Stimulated activated CD4-positive, alpha-beta T cell treated with anti-CD3 and anti-CD28 coated beads, Interleukin-4, amount 100 ng/mL, for 1 hour (primary cell): ENCODE data around the gene SUN2.

ENCODE experiments used
- DNase-seq: peaks from one replicate; pipeline ENCODE4 v3.0.0-alpha.2; 2020

The SUN2 gene

GRCh38 chr22:38733724-38734381, 21.9 kb downstream of the SUN2 start:
- DNase-seq = no peak

DNA sequence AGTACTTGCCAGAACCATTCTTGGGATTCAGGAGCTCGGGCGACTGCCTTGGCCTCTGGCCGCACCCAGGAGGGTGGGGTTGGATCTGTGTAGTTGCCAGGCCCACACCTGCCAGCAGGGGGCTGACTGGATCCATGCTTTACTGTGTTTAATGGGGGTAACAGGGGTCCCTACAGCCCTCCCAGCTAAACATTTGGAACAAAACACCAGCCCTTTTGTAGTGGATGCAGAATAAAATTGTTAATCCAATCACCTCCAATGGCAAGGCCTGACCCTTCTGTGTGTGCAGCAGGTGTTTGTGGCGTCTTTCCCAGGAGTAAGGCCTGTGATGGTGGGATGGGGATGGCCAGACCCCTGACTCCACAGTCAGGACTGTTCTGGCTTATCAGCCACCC, 22.5 kb downstream of the SUN2 start:
- DNase-seq = peak; percentile 58

DNA sequence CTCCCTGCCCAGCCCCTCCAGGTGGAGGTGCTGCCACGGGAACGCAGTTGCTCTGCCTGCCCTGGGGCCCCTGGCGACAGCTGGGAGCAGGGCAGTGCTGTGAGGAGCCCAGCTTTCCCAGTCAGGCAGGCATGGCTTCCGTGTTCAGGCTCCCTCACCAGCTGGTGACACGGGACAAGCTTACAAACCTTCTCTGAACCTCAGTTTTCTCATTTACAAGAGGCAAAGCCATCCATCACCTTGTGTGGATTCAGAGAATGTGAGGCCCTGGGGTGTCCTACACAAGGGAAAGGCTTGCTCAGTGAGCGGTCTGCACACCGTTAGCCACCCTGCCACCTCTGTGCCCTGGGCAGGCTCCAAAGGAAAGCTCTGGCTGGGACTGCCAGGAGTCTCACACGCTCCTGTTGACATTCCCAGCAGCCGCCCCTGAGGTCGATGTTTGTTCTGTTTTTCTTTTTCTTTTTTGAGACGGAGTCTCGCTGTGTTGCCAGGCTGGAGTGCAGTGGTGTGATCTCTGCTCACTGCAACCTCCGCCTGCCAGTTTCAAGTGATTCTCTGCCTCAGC, 23.5 kb downstream of the SUN2 start:
- no peak for DNase-seq

DNA sequence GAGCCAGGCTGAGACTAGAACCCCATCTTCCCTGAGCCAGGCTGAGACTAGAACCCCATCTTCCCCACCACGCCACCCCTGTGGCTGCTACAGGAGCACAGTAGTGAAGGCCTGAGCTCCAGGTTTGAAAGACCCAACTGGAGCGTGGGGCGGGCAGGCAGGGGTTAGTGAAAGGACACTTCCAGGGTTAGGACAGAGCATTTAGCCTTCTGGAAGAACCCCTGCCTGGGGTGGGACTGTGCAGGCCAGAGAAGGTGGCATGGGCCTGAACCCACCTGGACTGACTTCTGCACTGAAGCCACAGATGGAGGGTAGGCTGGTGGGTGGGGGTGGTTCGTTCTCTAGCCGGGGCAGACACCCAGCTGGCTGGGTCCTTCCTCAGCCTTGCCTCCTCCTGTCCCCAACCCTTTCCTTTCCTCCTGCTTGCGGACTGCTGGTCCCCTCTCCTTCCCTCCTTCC, 24.1 kb downstream of the SUN2 start:
- DNase-seq = no peak

DNA sequence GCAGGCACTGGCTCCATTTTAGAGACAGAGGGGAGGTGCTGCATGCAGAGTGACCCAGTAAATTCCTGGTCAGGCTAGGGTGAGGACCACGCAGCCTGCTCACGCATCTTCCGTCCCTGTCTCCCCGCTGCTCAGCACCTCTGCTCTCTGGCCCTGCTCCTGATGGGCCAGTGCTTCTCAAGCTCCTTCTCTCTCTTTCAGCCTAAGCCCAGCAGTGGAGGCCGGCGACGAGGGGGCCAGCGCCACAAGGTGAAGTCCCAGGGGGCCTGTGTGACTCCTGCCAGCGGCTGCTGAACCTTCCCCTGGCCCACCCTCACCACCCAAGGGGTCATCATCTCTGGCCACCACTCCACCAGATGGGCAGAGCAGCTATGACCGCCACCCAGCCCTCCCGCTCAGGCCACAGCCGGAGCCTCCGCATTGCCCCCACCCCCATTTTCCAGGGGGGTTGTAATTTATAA, 25.4 kb downstream of the SUN2 start:
- DNase-seq = no peak

DNA sequence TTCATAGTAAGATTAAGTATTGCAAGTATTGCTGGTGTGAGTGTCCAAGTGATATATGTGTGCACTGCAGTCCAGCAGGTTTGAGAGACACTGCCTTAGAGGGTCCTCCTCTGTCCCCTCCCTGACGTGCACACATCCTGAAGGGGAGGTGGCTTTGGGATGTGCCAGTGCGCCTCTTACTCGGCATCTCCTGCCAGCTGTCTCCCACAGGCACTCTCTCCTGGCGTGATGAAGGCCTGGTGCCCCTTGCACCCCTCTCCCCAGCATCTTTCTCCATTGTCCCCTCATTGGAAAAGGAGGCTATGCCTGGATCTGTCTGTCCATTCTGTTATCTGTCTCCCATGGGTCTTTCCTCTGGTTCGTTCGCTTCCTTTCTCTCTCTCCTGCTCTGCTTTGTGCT, 25.9 kb downstream of the SUN2 start:
- no peak for DNase-seq

GRCh38 chr22:38728871-38729796, 26.7 kb downstream of the SUN2 start:
- DNase-seq = no peak

DNA sequence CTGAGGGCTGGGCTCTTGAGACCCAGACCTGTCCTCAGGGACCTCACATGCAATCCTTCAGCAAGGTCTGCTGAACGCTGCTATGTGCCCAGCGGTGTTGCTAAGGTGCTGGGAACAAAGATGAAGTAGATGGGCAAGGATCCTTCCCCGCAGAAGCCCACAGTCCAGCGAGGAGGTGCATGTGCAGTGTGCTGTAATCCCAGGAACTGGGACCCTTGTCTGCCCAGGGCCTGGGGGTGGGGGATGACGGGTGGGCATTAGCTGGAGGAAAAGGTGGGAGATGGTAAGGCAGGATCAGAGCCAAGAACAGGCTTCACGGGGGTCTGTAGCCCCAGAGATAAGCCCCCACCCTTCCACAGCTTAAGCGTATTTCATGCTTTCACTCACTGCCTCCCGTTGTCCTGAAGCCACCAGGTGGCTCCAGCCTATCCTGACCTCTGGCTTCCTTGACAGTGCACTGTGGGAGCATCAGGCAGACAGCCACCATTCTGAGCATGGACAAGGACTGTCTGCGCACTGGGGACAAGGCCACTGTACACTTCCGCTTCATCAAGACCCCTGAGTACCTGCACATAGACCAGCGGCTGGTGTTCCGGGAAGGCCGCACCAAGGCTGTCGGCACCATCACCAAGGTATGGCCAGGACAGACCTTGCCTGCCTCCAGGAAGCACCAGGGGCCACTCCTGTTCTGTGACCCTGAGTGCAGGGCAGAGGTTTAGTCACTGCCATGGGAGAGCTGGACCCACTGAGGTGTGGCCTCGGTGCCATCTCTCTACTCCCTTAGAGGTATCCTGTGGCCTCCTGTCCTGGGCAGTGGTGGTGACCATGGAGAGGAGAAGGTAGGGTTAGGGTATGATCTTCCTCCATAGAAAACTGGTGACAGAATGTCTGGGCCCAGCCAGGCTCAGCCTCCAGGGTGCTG, 28.0 kb downstream of the SUN2 start:
- DNase-seq = no peak

DNA sequence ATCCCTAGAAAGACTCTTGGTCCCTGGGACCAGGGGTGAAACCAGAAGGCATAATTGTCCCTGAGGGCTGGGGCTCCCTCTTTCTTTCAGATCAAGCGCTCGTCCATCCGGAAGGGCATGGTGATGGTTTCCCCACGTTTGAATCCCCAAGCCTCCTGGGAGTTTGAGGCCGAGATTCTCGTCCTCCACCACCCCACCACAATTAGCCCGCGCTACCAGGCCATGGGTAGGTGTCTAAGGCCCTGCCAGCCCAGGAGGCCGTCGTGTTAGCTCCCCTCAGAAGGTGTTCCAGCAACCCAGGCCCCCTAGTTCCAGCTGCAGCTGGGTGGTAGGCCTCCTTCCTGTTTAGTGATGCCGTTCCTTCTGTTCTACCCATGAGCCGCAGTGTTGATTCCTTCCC, 28.7 kb downstream of the SUN2 start:
- no peak for DNase-seq

- no peak for DNase-seq
Observed at GRCh38 chr22:38725900-38726655, 29.7 kb downstream of the SUN2 start.

- DNase-seq = no peak
Observed at GRCh38 chr22:38724926-38725571, 30.7 kb downstream of the SUN2 start.

- no peak for DNase-seq
Observed at GRCh38 chr22:38724176-38724575, 31.6 kb downstream of the SUN2 start.

DNA sequence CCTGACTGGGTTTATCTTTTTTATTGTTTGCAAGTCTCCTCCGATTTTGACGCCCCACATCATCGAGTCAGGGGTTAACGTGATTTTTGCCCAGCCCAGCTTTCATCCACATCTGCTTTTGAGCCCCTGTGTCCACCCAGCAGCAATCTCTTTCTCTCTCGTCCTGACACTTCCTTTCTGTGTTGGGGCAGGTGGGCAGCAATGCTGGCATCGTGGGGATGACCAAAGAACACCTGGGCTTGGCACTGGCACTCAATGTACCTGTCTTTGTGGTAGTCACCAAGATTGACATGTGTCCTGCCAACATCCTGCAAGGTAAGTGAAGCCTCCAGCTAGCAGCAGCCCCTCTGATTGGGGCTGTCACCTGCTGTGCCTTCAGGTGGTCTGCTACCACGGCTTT, 34.2 kb downstream of the SUN2 start:
- no peak for DNase-seq

DNA sequence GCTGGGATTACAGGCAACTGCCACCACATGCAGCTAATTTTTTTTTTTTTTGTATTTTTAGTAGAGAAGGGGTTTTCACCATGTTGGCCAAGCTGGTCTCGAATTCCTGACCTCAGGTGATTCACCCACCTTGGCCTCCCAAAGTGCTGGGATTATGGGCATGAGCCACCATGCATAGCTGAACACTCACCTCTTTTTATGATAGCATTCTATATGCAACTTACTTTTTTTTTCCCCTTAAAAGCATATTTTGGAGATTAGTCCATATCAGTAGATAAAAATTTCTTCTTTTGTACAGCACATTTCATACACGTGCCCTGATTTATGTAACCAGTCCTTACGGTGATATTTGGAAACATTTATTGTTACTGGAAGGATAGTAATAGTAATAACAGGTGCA, 35.4 kb downstream of the SUN2 start:
- no peak for DNase-seq

DNA sequence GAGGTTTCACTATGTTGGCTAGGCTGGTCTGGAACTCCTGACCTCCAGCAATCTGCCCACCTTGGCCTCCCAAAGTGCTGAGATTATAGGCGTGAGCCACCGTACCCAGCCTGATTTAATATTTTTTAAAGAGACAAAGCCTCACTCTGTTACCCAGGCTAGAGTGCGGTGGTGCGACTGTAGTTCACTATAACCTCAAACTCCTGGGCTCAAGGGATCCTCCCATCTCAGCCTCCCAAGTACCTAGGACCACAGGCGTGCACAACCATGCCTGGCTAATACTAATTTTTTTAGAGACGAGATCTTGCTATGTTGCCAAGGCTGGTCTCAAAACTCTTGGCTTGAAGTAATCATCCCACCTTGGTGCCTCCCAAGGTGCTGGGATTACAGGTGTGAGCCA, 36.6 kb downstream of the SUN2 start:
- no peak for DNase-seq

- no peak for DNase-seq
Observed at GRCh38 chr22:38718414-38718813, 37.4 kb downstream of the SUN2 start.

DNA sequence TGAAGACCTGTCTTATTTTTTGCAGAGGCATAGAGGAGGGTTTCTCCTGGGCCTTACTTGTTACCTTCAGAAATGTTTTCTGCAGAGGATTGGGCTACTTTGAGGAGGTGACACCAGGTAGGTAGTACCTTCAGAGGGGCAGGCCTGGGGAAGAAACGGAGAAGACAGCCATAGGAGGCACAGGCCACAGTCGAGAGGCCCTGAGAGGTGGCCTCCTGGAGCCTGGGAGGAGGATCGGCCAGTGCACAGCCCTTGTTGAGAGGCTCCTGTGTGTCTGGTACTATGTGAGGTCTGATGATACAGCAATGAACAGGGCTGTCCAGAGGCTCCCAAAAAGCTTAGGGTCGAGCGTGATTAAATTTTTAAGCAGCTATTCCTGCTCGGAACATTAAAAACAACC, 38.6 kb downstream of the SUN2 start:
- DNase-seq = no peak

- DNase-seq = no peak
Observed at GRCh38 chr22:38716826-38717225, 39.0 kb downstream of the SUN2 start.

DNA sequence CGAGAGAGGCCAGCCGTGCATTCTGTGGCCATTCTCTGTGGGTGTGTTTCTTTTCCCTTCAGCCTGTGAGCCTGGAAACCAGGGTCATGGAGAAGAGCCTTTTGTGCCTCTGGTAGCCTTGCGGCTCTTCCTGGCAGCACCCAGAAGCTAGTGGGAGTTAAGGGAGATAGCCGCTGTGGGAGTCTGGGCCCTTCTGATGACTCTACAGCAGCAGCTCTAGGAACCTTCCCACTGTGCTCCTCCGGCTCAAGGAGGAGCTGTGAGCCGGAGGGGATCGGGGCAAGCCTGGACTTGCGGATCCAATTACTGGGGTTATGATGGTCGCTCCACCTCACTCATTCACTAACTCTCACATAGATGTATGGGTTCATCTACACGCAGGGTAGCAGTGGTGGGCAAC, 39.5 kb downstream of the SUN2 start:
- no peak for DNase-seq

GRCh38 chr22:38715852-38716251, 39.9 kb downstream of the SUN2 start:
- no peak for DNase-seq

DNA sequence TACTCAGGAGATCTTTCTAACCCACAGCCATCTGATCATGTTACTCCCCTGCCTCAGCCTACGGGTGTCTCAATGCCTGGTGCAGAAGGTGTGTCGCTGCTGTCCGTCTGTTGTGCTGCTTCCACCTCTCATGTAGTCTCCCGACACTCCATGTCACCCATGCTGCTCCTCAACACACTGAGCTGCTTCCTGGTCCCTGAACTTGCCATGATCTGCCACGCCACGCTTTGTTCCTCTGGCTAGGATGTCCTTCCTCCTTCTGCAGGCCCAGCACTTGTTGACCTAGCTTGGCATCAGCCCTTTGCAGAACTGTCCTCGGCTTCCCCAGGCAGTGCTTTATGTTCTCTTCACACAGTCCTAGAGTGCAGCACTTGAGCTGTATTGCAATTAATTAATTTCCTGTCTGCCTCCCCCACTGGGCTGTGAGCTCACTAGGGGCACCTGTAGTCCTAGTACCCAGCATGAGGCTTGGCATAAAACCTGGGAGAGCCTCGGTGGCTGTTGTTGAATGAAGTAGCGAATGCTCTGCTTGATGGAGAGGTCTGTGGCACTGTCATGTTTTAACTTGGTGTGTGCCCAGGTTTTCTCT, 40.5 kb downstream of the SUN2 start:
- no peak for DNase-seq
